Fibroblast of lung (primary cell): ENCODE data around the gene KCNIP4. TPM values are rescaled to one million over a fixed set of nuclear protein-coding genes. Genes with fewer than 3 reads are reported as not detected.
A peak's percentile ranks its signal among the peaks of the same experiment; 100 is the strongest.

Source experiments
- DNase-seq, 2 donors: peaks; one replicate each; pipeline versions ENCODE4 v3.0.0 to v3.0.0-alpha.2; 2010; ENCODE audit warnings: low read depth in 2 of 2
- H2AFZ ChIP-seq: 2 replicates; pipeline ENCODE4 v1.5.1; 2012; ENCODE audit warnings: low read length, control low read depth, inconsistent platforms
- H3K27ac ChIP-seq: 2 replicates; pipeline ENCODE4 v1.5.1; 2011; ENCODE audit warnings: low read length, control low read depth; ENCODE audit not compliant: insufficient read depth
- H3K27me3 ChIP-seq: 2 replicates; pipeline ENCODE4 v1.5.1; 2011; ENCODE audit warnings: mild to moderate bottlenecking, low read length; ENCODE audit not compliant: control insufficient read depth, insufficient read depth
- H3K36me3 ChIP-seq: 2 replicates; pipeline ENCODE4 v1.5.1; 2011; ENCODE audit warnings: low read length; ENCODE audit not compliant: control insufficient read depth, insufficient read depth
- H3K4me1 ChIP-seq: 2 replicates; pipeline ENCODE4 v1.5.1; 2011; ENCODE audit warnings: low read length; ENCODE audit not compliant: control insufficient read depth, insufficient read depth; ENCODE audit errors: extremely low read depth
- H3K4me2 ChIP-seq: 2 replicates; pipeline ENCODE4 v1.5.1; 2011; ENCODE audit warnings: low read length, control low read depth; ENCODE audit not compliant: insufficient read depth; ENCODE audit errors: extremely low read depth
- H3K4me3 ChIP-seq, 4 experiments: fragments of 200-600 bp in 1 of 4; sonication (generic) in 1 of 4; replicated peaks in 1 of 4; 2 replicates each; pipeline ENCODE4 v1.5.1; 2011 to 2016; ENCODE audit warnings: low read length in 4 of 4, low read depth in 3 of 4, mild to moderate bottlenecking in 3 of 4, control low read depth in 2 of 4, inconsistent platforms in 1 of 4, mixed read lengths in 1 of 4; ENCODE audit not compliant: insufficient read depth in 1 of 4; ENCODE audit errors: control extremely low read depth in 1 of 4
- H3K79me2 ChIP-seq: 2 replicates; pipeline ENCODE4 v1.5.1; 2012; ENCODE audit warnings: mild to moderate bottlenecking, low read length, inconsistent platforms; ENCODE audit not compliant: control insufficient read depth, insufficient read depth
- H3K9ac ChIP-seq: 2 replicates; pipeline ENCODE4 v1.5.1; 2011; ENCODE audit warnings: mild to moderate bottlenecking, low read length, control low read depth; ENCODE audit not compliant: insufficient read depth
- H3K9me3 ChIP-seq: 2 replicates; pipeline ENCODE4 v1.5.1; 2012; ENCODE audit warnings: low read depth, low read length; ENCODE audit not compliant: control insufficient read depth, insufficient read depth
- H4K20me1 ChIP-seq: 2 replicates; pipeline ENCODE4 v1.5.1; 2011; ENCODE audit warnings: low read length; ENCODE audit not compliant: control insufficient read depth, insufficient read depth; ENCODE audit errors: extremely low read depth
- CTCF ChIP-seq, 2 donors: IDR thresholded peaks in 1 of 2; conservative IDR thresholded peaks in 1 of 2; 1 replicate in 1 of 2; 2 replicates in 1 of 2; pipeline ENCODE4 v1.5.1; 2011 to 2012; ENCODE audit warnings: low read length in 2 of 2, control low read depth in 1 of 2, inconsistent platforms in 1 of 2, low read depth in 1 of 2, mild to moderate bottlenecking in 1 of 2
- EZH2 ChIP-seq: IDR thresholded peaks from 2 replicates; pipeline ENCODE4 v1.5.1; 2012; ENCODE audit warnings: low read length, control low read depth, mild to moderate bottlenecking; ENCODE audit errors: missing control alignments
- polyA plus RNA-seq, 2 donors: library from polyadenylated mRNA; depleted of rRNA in 1 of 2; stranded (reverse) in 1 of 2; unstranded in 1 of 2; fragments of >200 nt; gene quantifications; 2 replicates each; pipeline ENCODE4 v1.2.1, GENCODE V29; 2011 to 2012; ENCODE audit warnings: missing spikeins in 1 of 2
- total RNA-seq: library from RNA; depleted of rRNA; stranded (reverse); fragments of >200 nt; gene quantifications from 2 replicates; pipeline ENCODE4 v1.2.1, GENCODE V29; 2014

The KCNIP4 gene
- total and polyA plus RNA-seq, 2 donors (not counting 1 experiment from before 2014, with no cell fraction given), result not detected

- no peaks in the 10 kb centered on the region for H3K79me2 ChIP-seq
- TF ChIP-seq EZH2 (no peak), CTCF (conservative IDR thresholded peaks at IDR 0.05 in 1 of 2, IDR thresholded peaks at IDR 0.05 in 1 of 2; ENCODE audit: low read depth in 1 of 2, low read length in 2 of 2) (no peak)
- no peak overlapping the region for H2AFZ ChIP-seq
- no peak for DNase-seq
- H3K4me2 ChIP-seq, result no peak overlapping the region
- H3K27me3 ChIP-seq, result no peaks in the 10 kb centered on the region
- no peaks in the 10 kb centered on the region for H3K9me3 ChIP-seq
- no peak overlapping the region for H3K9ac ChIP-seq
- no peaks in the 10 kb centered on the region for H4K20me1 ChIP-seq
- H3K27ac ChIP-seq, result no peak overlapping the region
- no peaks in the 10 kb centered on the region for H3K36me3 ChIP-seq
- H3K4me1 ChIP-seq, result no peaks in the 10 kb centered on the region
- no peak overlapping the region for H3K4me3 ChIP-seq
Observed at GRCh38 chr4:21849077-21849476, 99.5 kb downstream of the KCNIP4 start.

GRCh38 chr4:21848021-21848420 is 100.6 kb downstream of the KCNIP4 start:
- H3K4me1 ChIP-seq, result no peaks in the 10 kb centered on the region
- no peaks in the 10 kb centered on the region for H4K20me1 ChIP-seq
- no peak overlapping the region for H3K27ac ChIP-seq
- H3K36me3 ChIP-seq, result no peaks in the 10 kb centered on the region
- H3K9me3 ChIP-seq, result no peaks in the 10 kb centered on the region
- no peak overlapping the region for H2AFZ ChIP-seq
- no peaks in the 10 kb centered on the region for H3K79me2 ChIP-seq
- no peak for DNase-seq
- H3K4me3 ChIP-seq, result no peak overlapping the region
- no peak for TF ChIP-seq CTCF (conservative IDR thresholded peaks at IDR 0.05 in 1 of 2, IDR thresholded peaks at IDR 0.05 in 1 of 2; ENCODE audit: low read depth in 1 of 2, low read length in 2 of 2)
- TF ChIP-seq EZH2, result no peak
- no peaks in the 10 kb centered on the region for H3K27me3 ChIP-seq
- no peak overlapping the region for H3K9ac ChIP-seq
- no peak overlapping the region for H3K4me2 ChIP-seq

- TF ChIP-seq EZH2 (no peak), CTCF (conservative IDR thresholded peaks at IDR 0.05 in 1 of 2, IDR thresholded peaks at IDR 0.05 in 1 of 2; ENCODE audit: low read depth in 1 of 2, low read length in 2 of 2) (no peak)
- DNase-seq, result peak; percentile 11 to 45
- no peak overlapping the region for H3K4me3 ChIP-seq
- H3K9me3 ChIP-seq, result no peaks in the 10 kb centered on the region
- no peaks in the 10 kb centered on the region for H4K20me1 ChIP-seq
- H3K4me1 ChIP-seq, result no peaks in the 10 kb centered on the region
- no peaks in the 10 kb centered on the region for H3K27me3 ChIP-seq
- no peak overlapping the region for H3K4me2 ChIP-seq
- no peak overlapping the region for H3K27ac ChIP-seq
- no peak overlapping the region for H2AFZ ChIP-seq
- H3K36me3 ChIP-seq, result no peaks in the 10 kb centered on the region
- H3K79me2 ChIP-seq, result no peaks in the 10 kb centered on the region
- H3K9ac ChIP-seq, result no peak overlapping the region
Observed at GRCh38 chr4:21845663-21846062, 102.9 kb downstream of the KCNIP4 start.
